ENCODE measurements around the gene MAML1.
A peak's percentile ranks its signal among the peaks of the same experiment; 100 is the strongest.

Gene MAML1

GRCh38 chr5:179747811-179748210 lies 15.2 kb downstream of the MAML1 start:
- in situ Hi-C loops (cut with HindIII; ENCODE audit: low pct_unique_long_range_greater_than_20kb, low sequenced_read_pairs) = no loop called here

GRCh38 chr5:179749857-179750508 lies 17.4 kb downstream of the MAML1 start:
- TF ChIP-seq JUND (IDR thresholded peaks at IDR 0.05; ENCODE audit: low read depth) = no peak
- no peak for DNase-seq (ENCODE audit: low read depth in 1 of 2, low spot score in 1 of 2)
- in situ Hi-C loops (cut with HindIII; ENCODE audit: low pct_unique_long_range_greater_than_20kb, low sequenced_read_pairs) = no loop called here

More at GRCh38 chr5:179747811-179748210, 15.2 kb downstream of the MAML1 start:
- TF ChIP-seq JUND (IDR thresholded peaks at IDR 0.05; ENCODE audit: low read depth) = no peak
- no peak for DNase-seq (ENCODE audit: low read depth in 1 of 2, low spot score in 1 of 2)

GRCh38 chr5:179753971-179754370 lies 21.3 kb downstream of the MAML1 start:
- no peak for DNase-seq (ENCODE audit: low read depth in 1 of 2, low spot score in 1 of 2)
- no peak for TF ChIP-seq JUND (IDR thresholded peaks at IDR 0.05; ENCODE audit: low read depth)
- in situ Hi-C loops (cut with HindIII; ENCODE audit: low pct_unique_long_range_greater_than_20kb, low sequenced_read_pairs) = no loop called here

GRCh38 chr5:179755022-179755421 lies 22.4 kb downstream of the MAML1 start:
- in situ Hi-C loops (cut with HindIII; ENCODE audit: low pct_unique_long_range_greater_than_20kb, low sequenced_read_pairs) = no loop called here
- no peak for TF ChIP-seq JUND (IDR thresholded peaks at IDR 0.05; ENCODE audit: low read depth)
- peak in 1 of 2 experiments; percentile 30 for DNase-seq (ENCODE audit: low read depth in 1 of 2, low spot score in 1 of 2)

- TF ChIP-seq JUND (IDR thresholded peaks at IDR 0.05; ENCODE audit: low read depth) = no peak
- in situ Hi-C loops (cut with HindIII; ENCODE audit: low pct_unique_long_range_greater_than_20kb, low sequenced_read_pairs) = no loop called here
- no peak for DNase-seq (ENCODE audit: low read depth in 1 of 2, low spot score in 1 of 2)
Observed at GRCh38 chr5:179758955-179759354, 26.3 kb downstream of the MAML1 start.

GRCh38 chr5:179759581-179760551 lies 27.2 kb downstream of the MAML1 start:
- in situ Hi-C loops (cut with HindIII; ENCODE audit: low pct_unique_long_range_greater_than_20kb, low sequenced_read_pairs) = no loop called here
- no peak for TF ChIP-seq JUND (IDR thresholded peaks at IDR 0.05; ENCODE audit: low read depth)
- DNase-seq (ENCODE audit: low read depth in 1 of 2, low spot score in 1 of 2) = no peak

- DNase-seq (ENCODE audit: low read depth in 1 of 2, low spot score in 1 of 2) = no peak
- in situ Hi-C loops (cut with HindIII; ENCODE audit: low pct_unique_long_range_greater_than_20kb, low sequenced_read_pairs) = no loop called here
- no peak for TF ChIP-seq JUND (IDR thresholded peaks at IDR 0.05; ENCODE audit: low read depth)
Observed at GRCh38 chr5:179762079-179762780, 29.6 kb downstream of the MAML1 start.

- DNase-seq (ENCODE audit: low read depth in 1 of 2, low spot score in 1 of 2) = no peak
- in situ Hi-C loops (cut with HindIII; ENCODE audit: low pct_unique_long_range_greater_than_20kb, low sequenced_read_pairs) = no loop called here
- no peak for TF ChIP-seq JUND (IDR thresholded peaks at IDR 0.05; ENCODE audit: low read depth)
Observed at GRCh38 chr5:179762781-179763176, 30.2 kb downstream of the MAML1 start.

GRCh38 chr5:179763215-179763945 lies 30.8 kb downstream of the MAML1 start:
- no peak for TF ChIP-seq JUND (IDR thresholded peaks at IDR 0.05; ENCODE audit: low read depth)
- in situ Hi-C loops (cut with HindIII; ENCODE audit: low pct_unique_long_range_greater_than_20kb, low sequenced_read_pairs) = no loop called here
- DNase-seq (ENCODE audit: low read depth in 1 of 2, low spot score in 1 of 2) = peak; percentile 59 to 82

GRCh38 chr5:179764056-179764455 lies 31.4 kb downstream of the MAML1 start:
- no peak for TF ChIP-seq JUND (IDR thresholded peaks at IDR 0.05; ENCODE audit: low read depth)
- no peak for DNase-seq (ENCODE audit: low read depth in 1 of 2, low spot score in 1 of 2)
- in situ Hi-C loops (cut with HindIII; ENCODE audit: low pct_unique_long_range_greater_than_20kb, low sequenced_read_pairs) = no loop called here

GRCh38 chr5:179765400-179765799 lies 32.8 kb downstream of the MAML1 start:
- DNase-seq (ENCODE audit: low read depth in 1 of 2, low spot score in 1 of 2) = no peak
- in situ Hi-C loops (cut with HindIII; ENCODE audit: low pct_unique_long_range_greater_than_20kb, low sequenced_read_pairs) = no loop called here
- no peak for TF ChIP-seq JUND (IDR thresholded peaks at IDR 0.05; ENCODE audit: low read depth)

All from T47D (cell line).